HUDEP-2 (cell line): ENCODE data around the gene KHDC4.
"Not testable (repeated sequence)": the region's sequence is repeated elsewhere in the genome, so short reads cannot be mapped to it uniquely, and the experiment has no call there.

Experiments
- DNase-seq, 76 experiments: peaks; one replicate each; lab custom pipeline; 2025; ENCODE audit not compliant: unreplicated experiment in 76 of 76; lab: John Stamatoyannopoulos, UW

The KHDC4 gene

GRCh38 chr1:155942578-155943141 lies 8.4 kb upstream of the KHDC4 start:
- DNase-seq = no peak

- DNase-seq = no peak
Measured at GRCh38 chr1:155941845-155942531, 7.8 kb upstream of the KHDC4 start.

- DNase-seq = peak in 24 of 76 experiments; percentile 5 to 45 (median 23)
Measured at GRCh38 chr1:155940993-155941844, 7.0 kb upstream of the KHDC4 start, which contains the start of gene RXFP4. TSS of gene RXFP4 (plus strand) at chr1:155941638. CDS start at chr1:155941710, 72 bp downstream.

GRCh38 chr1:155940482-155940992 lies 6.3 kb upstream of the KHDC4 start:
- no peak for DNase-seq

- DNase-seq = peak in 33 of 76 experiments; percentile 12 to 70 (median 41)
Measured at GRCh38 chr1:155938220-155938627, 4.0 kb upstream of the KHDC4 start.

- DNase-seq = no peak
Measured at GRCh38 chr1:155934936-155935590, 850 bp upstream of the KHDC4 start.

- no peak for DNase-seq
Measured at GRCh38 chr1:155933591-155934096, 569 bp downstream of the KHDC4 start.

GRCh38 chr1:155932487-155932886 lies 1.7 kb downstream of the KHDC4 start:
- DNase-seq = no peak

GRCh38 chr1:155932081-155932480 lies 2.1 kb downstream of the KHDC4 start:
- DNase-seq = no peak

- DNase-seq = no peak
Measured at GRCh38 chr1:155931332-155932038, 2.7 kb downstream of the KHDC4 start.

- not testable (repeated sequence) for DNase-seq
Measured at GRCh38 chr1:155930725-155931124, 3.5 kb downstream of the KHDC4 start.

- peak in 8 of 76 experiments; percentile 8 to 26 (median 17) for DNase-seq
Measured at GRCh38 chr1:155929057-155929456, 5.2 kb downstream of the KHDC4 start.

- DNase-seq = no peak
Measured at GRCh38 chr1:155925506-155925905, 8.7 kb downstream of the KHDC4 start.

GRCh38 chr1:155920717-155921116 lies 13.5 kb downstream of the KHDC4 start:
- DNase-seq = no peak

GRCh38 chr1:155919801-155920200 lies 14.4 kb downstream of the KHDC4 start:
- DNase-seq = no peak

- DNase-seq = no peak
Measured at GRCh38 chr1:155918660-155919059, 15.6 kb downstream of the KHDC4 start.

- no peak for DNase-seq
Measured at GRCh38 chr1:155913969-155914757, 20.1 kb downstream of the KHDC4 start.

GRCh38 chr1:155912056-155912536 lies 22.1 kb downstream of the KHDC4 start:
- peak in 1 of 76 experiments; percentile 4 for DNase-seq
